HTERT RPE-1 (cell line): ENCODE measurements around the gene KDM4C.

ENCODE experiments used
- in situ Hi-C: fragments of 300-500 bp; cut with MboI; formaldehyde crosslinking; loops from 4 replicates; pipeline ENCODE4 v1.14.3; 2020; ENCODE audit warnings: low sequenced_read_pairs

The KDM4C gene

DNA sequence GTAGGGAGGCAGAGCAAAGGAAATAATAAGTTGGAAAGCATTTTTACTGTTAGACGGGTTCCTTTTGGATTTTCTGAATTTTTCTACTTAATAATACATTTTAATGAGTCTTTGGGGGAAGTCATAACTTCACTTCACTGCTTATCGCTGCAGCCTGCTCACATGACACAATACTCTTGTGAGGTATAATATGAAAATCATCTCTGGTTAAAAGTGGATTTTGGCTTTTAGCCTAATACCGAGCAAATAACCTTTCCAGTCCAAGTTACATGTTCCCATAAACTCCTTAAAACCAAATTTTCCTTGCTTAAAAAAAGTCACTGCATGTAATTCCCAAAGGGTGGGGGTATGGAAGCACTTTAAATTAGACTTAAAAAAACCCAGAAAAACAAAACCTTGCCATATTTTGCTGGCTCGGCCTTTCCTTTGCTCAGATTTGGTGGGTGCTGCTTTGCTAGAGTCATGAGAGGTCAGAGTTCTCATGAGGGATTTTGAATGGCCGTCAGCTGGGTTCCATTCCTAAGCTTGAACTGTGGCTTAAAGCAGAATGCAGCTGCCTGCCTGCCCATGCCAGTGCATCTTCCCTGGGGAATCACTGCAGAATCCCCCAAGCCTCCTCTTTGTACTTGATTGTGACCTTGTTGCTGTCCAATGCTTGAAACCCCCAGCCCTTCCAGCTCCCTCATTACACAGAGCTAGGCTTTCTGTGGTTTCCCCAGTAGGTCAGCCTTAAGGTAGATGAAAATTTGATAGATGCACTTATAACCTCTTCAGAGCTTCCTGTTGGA lies 331.8 kb downstream of the KDM4C start:
- in situ Hi-C loops, result no loop called here

DNA sequence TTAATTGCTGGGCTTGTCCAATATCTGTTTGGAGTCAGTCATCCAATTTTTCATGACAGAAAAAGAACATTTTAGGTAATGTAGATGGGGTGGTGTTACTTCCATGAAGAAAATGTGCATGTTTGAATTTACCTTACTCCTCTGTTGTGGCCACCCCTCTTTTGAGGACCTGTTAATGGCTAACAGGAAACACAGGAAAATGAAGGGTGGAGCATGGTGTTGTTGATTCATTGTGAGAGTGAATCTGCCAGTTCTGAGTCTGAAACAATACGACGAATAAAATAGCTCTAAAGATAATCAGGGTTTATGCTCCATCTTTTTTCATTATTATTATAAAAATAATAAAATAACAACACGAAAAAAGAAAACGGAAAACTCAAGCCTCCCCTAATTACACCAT lies 335.3 kb downstream of the KDM4C start:
- in situ Hi-C loops, result no loop called here

DNA sequence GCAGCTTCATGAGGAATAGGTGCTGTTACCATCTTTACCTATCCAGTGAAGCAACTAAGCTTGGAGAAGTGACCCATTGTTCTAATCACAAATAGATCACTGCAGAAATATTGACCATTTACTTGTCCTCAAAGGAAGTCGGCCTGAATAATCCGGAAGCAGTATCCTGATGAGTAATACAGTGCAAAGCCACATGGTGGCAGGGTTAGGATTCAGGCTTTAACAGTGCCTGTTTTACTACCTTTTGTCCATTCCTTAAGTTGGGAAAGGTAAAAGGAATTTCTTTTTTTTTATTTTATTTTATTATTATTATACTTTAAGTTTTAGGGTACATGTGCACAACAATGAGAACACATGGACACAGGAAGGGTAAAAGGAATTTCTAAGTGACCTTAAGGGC lies 336.3 kb downstream of the KDM4C start:
- in situ Hi-C loops, result no loop called here

DNA sequence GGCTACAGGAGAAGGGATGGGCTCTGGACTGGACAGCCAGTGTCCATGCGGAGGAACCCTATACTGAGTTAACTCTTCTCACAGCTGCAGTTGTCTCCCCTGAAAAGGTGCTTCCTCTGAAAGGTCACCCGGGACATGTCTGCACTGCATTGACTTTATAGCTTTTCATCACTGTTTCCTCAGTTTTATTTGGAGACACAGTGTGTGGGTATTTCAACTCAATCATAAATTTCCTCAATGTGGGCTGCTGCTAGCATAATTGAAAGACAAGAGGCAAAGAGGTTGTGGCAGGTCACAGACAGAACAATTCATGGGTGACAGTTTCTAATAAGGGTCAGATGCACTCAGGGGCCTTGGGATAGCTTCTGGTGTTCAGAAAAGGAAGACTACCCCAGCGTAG lies 336.8 kb downstream of the KDM4C start:
- in situ Hi-C loops, result no loop called here

DNA sequence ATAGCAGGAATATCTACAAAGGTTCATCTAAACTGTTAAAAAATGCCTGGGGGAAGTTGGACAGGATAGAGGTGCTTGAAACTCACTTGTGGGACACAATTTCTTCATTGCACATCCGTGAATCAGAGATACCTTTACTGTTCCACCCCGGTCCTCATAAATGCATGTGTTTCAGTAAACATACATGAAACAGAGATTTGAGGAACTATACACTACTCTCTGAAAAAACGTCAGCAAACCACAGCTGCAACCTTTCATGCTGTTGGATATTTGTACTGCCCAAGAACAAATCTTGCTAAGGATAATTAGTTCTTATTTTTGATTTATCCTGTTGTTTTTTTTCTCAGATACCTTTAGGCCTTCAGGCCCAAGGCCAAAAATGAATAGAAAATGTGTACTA lies 337.3 kb downstream of the KDM4C start:
- in situ Hi-C loops, result no loop called here

DNA sequence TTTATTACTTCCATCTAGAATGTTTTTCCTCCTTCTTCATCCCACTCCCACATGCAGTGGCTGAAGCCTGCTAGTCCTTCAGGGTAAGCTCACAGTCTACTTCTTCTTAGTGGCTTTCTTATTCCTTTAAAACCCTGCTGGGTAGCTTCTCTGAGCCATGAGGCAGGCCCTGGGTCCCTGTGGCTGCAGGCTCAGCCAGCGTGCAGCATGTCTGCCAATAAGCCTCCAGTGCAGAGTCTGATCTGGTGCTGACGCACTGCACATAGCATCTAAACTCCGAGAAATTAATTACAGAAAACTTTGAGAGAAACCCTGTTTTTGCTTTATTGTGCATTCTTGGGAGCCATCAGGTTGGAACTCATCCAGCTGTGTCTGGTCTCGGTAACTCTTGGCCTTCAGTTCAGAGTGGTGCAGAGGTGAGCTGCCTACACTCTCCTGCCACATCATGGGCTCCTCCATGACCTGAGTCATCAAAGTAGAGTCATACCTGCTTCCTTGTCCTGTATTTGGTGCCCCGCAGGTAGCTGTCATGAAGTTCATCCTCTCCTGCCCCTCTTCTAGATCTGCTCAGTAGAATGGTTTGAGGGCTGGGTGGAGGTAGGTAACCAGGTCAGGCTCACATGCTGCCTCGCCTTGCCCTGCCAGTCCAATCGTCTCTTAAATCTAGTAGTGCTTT lies 339.4 kb downstream of the KDM4C start:
- in situ Hi-C loops, result no loop called here

DNA sequence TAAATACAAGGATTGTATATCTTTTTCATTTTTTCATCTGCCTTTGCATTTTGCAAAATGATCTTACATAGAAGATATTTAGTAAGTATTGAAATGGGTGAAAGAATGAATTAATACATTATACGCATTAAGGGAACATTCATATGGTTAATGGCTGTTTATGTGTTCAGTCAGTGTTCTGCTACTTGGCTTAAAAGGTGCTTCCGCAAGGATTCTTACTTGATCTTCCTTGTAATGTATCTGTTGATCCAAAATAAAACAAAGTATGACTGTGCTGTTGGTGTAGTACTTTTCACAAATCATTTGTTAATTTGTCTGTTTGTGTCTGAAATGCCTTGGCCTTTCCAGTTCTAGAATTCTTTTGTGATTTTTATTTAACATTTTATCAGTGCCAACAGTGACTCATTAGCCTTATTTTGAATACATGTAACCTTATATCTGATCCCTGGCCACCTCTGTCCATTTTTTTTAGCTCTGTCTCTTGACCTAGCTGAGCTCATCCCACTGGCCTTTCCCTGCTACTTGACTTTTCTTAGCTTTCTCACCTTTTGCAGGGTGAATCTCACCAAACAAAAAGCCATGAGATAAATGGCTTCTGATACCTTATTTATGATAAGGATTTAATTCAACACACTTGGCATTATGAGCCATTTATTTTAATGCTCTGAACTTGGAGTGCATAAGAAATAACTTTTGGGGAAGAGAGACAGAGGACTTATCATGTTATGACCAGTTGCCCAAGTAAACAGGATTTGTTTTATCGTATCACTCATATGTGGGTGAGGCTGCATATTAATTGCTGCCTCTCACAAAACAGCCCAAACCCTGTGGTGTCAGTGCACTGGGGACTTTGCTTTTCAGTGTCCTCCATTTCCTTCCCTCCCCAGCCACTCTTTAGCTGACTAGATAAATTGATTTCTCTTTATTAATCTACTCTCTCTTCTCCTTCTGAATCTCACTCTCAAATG lies 340.3 kb downstream of the KDM4C start:
- in situ Hi-C loops, result no loop called here

DNA sequence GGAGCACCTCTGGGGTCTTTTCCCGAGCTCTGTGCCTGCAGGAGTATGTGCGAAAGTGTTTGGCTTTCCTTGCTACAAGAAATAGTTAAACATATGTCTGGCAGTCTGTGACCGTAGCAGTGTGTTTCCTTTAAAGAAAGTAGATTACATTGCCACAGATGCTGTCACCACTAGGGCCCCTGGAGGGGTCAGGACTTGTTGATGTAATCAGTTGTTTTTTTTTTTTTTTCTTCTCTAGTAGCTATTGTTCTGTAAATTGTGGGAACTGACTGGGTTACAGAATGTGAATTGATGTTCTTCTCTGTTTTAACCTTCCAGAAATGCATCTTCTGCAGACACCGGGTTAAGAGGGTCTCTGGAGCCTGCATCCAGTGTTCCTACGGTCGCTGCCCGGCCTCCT lies 345.6 kb downstream of the KDM4C start:
- in situ Hi-C loops, result no loop called here

DNA sequence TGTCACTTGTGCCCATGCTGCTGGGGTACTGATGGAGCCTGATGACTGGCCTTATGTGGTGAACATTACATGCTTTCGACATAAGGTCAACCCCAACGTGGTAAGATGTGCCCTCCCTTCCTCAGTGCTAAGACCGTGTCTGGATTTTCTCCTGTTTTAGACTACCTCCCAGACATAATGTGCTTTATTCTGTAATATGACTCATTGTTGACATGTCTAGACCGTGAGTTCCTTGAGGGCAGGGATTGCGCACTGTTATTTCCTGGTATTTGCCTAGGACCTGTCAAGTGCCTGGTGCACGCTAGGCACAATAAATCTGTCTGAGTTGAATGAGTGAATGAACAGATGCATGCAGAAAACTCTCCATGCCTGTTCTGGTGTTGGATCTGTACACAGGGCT lies 346.0 kb downstream of the KDM4C start:
- in situ Hi-C loops, result no loop called here

DNA sequence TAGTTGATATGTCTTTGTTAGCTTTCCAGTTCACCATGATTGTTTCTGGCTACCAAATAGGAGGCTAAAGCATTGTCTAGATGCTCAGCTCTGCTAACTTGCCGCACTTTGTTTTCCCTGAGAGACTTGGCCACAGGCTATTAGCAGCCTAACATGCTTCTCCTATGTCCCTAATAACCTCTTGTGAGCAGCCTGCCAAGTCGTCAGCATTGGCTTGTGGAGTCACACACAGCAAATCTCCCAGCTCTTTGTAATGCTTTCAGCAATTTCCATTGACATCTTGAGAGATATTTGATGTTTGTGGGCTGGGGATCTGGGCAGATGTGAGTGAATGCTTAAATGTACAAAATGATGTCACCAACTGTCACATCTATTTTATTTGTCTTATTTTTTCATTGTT lies 346.9 kb downstream of the KDM4C start:
- in situ Hi-C loops, result no loop called here

DNA sequence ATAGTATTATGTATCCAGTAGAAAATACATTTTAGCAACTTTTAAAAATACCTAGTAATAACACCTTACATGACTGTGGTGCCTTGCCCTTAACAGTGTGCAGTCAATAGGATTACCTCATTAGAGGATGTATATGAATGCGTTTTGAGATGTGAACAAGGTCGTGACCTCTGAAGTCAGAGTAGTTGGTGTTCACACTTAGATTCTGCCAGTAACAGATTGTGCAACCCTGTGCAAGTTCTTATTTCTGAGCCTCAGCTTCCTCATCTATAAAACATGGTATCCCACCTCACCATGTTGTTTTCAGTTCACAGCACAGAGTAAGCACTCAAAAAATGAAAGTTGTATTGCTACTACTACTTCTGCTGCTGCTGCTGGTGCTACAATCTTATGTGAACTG lies 347.3 kb downstream of the KDM4C start:
- in situ Hi-C loops, result no loop called here

DNA sequence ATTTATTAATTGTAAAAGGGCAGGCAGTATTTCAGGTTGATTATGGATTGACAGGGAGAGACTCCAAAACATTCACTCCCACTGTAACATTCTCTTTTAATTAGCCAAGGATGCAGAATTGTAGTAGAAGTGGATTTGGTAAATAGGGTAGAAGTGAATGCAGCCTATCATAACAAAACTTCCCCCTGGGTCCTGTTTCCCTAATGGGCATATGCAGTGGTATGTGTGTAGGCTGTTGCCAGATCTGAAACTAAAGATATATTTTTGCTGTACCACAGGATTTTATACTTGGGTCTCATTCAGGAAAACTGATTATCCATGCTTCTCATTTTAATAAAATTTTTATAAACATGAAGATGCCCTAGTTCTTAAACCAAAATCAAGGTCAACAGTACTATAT lies 351.2 kb downstream of the KDM4C start:
- in situ Hi-C loops, result no loop called here

DNA sequence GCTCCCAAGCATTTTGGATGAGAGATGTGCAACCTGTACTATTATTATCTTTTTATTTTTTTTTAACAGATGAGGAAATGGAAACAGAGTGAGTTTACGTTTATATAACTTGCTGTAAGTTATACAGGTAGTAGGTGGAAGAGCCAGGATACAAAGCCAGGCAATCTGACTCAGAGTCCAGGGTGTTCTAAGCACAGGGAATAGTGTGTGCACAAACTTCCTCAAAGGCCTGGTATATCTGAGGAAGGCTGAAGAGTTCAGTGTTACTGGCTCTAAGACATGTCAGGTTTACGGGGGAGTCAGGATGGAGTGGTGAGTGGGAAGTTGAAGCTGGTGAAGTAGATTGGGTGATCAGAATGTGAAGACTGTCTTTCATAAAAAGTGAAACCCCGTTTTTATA lies 353.6 kb downstream of the KDM4C start:
- in situ Hi-C loops, result no loop called here

DNA sequence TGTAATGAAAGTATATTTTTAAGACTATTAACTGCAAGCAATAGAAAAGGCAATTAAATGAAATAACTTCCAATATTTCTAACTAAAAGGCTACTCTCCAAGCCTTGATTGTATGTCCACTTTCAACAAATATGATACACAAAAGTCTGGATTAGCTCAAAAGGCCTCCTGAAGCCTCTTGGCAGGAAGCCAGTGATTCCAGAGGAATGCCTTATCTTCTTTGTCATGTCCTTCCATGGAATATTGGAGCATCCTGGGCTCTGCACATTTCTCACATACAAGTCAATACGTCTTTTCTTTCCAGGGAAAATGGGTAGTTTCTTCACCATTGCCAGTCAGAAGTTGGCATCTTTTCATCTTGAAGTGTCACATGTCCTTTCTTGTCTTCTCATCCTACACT lies 357.8 kb downstream of the KDM4C start:
- in situ Hi-C loops, result no loop called here

DNA sequence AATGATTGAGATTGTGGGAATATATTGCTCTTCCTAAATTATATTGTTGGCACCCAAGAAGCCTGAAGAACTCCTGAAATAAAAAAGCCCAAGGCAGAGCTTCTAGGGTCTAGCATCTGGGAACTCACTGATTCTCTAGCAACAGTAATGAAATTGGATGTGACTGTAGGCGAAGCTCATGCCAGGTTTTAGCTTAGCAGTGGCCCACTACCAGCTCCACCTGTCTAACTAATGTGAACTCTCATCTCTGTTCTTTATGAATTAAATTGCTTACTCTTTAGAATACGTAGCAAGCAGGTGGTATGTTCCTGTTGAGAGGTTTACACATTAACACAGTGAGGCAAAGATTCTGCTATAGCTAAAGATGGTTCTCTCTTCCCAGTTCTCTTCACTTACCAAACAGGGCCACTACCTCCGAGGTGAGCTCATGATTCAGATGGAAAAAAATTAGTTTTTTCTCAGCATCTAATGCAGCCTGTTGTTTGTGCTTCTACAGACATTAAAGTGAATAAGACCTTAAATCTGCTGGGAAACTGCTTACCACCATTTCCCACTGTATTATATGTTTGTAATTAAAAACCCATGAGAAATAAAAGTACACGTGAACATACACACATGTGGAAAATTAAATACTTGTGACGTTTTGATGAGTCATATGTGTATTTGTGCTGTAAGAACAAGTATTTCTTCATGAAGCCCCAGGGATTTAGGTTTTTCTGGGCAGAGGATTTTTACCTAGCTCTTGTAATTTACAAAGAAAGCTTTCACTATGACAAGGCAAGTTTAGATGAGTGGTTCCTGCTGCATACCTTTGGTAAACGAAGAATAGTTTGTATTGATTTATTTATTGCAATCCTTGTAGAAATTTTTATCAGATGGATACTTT lies 360.1 kb downstream of the KDM4C start:
- in situ Hi-C loops, result no loop called here

DNA sequence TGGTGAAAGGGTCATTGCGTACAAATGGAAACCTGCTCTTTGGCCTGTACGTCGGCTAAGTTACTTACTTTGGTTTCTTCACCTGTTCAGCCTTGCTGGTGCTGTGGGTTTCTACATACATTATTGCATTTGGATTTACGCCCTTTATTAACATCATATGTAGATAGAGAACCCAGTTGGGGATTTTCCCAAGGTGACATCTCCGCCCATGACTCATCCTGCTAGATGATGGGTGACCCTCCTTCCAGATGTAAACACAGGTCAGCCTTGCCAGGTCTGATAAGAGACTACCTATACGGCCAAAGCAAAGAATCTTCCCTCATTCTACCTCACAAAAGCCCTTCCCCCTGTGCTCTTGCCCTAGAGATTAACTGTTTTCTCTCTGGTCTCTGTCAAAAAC lies 360.9 kb downstream of the KDM4C start:
- in situ Hi-C loops, result no loop called here

DNA sequence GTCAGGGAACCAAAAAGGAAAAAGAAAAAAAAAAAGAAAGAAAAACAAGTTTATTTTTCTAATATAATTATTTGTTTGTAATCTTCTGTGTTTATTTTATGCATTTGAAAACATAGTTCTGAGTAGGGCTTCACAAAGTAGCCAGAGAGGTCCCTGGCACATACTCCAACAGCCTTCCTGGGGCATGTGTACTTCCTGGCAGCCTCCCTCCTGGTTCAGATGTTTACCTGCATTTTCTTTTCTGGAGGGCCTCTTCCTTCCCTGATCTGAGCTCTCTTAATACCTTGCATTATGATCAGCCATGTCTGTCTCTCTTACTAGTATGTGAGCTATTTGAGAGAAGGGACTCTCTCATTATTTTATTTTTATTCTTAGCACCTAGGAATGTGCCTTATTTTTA lies 361.8 kb downstream of the KDM4C start:
- in situ Hi-C loops, result no loop called here

DNA sequence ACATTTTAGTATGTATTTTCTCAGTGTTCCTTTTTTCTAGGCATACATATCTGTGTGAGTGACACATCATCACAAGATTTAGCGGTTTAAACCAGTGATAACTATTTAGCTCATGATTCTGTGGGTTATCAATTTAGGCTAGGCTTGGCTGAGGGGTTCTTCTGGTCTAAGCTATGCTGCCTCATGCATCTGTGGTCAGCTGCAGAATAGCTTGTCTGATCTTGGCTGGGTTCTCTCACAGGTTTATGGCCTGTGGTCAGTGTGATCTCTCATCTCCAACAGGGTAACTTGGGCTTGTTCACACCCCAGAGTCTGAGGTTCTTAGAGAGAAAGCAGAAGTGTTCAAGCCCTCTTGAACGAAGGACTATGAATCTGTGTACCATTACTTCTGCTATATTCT lies 363.3 kb downstream of the KDM4C start:
- in situ Hi-C loops, result no loop called here

DNA sequence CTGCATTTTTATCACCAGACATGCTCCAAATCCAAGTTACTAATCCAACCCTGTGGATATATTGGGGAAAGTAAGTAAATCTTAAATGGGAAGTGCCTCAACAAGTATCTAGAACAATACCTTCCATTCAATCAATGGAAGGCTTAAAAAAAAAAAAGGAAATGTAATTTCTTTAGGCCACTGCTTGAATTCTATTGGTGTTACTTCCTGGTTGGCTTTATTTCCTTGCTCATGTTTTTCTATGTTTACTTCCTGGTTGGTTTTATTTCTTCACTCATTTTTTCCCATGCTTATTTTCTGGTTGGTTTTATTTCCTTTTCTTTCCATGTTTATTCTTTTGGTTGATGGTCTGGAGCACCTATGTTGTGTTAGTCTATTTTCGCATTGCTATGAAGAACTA lies 363.9 kb downstream of the KDM4C start:
- in situ Hi-C loops, result no loop called here

DNA sequence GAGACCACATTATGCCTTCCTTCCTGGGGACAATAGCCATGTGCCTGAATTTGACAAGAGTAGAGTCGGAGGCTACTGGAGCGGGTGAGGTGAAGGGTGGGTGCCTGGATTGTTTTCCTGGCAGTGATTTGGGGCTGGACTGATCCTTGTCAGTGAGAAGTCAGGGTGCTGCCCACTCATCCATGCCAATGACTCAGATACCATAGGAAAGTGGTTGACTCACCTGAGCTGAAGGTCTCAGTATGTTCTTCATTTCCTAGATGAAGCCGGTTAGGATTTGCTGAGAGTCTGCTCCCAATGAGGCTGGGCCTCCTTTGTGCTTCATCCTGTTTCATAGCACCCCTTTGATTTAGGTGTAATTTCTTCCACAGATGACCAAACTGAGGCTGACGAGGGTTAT lies 366.0 kb downstream of the KDM4C start:
- in situ Hi-C loops, result no loop called here

DNA sequence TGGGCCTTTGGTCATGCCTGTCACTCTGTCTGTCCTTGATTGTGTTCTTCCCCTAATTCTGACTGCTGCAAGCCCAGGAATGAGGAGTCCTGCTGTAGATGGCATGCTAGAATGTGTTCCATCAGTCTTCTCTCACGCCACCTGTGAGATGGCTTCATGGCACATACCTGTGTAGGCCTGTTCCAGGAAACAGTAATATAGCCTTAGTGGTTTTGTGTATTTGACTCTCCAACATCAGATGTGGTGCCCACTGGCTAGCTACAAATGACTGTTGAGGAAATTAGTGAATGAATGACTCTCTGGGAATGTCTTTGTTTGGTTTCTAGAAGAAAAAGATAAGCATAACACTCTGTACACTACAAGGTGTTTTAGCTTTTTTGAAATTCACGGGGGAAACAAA lies 367.5 kb downstream of the KDM4C start:
- in situ Hi-C loops, result no loop called here
